Endothelial cell of umbilical vein (primary cell): ENCODE data around the gene PSMA6. TPM values are rescaled to one million over a fixed set of nuclear protein-coding genes. Genes with fewer than 3 reads are reported as not detected.

Experiments used
- BruUV-seq: library from RNA; stranded (reverse); fragments of 400-500 nt; replicated peaks from 2 replicates; lab custom pipeline; 2021; lab: Mats Ljungman, UMichigan
- CTCF ChIA-PET: fragments of 300-600, 350-600 bp; sonication (Branson Sonifier 250); formaldehyde crosslinking; loops from one replicate; lab custom pipeline; 2021; ENCODE audit warnings: antibody characterized with exemption, inconsistent platforms; lab: Charles Lee
- POLR2A ChIA-PET: fragments of 300-600, 350-600 bp; sonication (Branson Sonifier 250); formaldehyde crosslinking; loops from one replicate; lab custom pipeline; 2021; ENCODE audit warnings: antibody characterized with exemption, inconsistent platforms; lab: Charles Lee
- DNase-seq: peaks from one replicate; pipeline ENCODE4 v3.0.0-alpha.2; 2011; ENCODE audit warnings: low read depth, low spot score
- FAIRE-seq: peaks from 2 replicates; lab custom pipeline; 2011; peaks lifted over from hg19 to GRCh38; lab: Jason Lieb, UNC
- H2AFZ ChIP-seq: 2 replicates; pipeline ENCODE4 v1.6.0; 2012; ENCODE audit warnings: low read depth, low read length, control low read depth, inconsistent platforms
- H3K27ac ChIP-seq: 2 replicates; pipeline ENCODE4 v1.5.1; 2011; ENCODE audit warnings: low read depth, mild to moderate bottlenecking, control low read depth, low read length, moderate library complexity; ENCODE audit not compliant: insufficient read depth
- H3K27me3 ChIP-seq, 2 experiments: 2 replicates each; pipeline versions ENCODE4 v1.6.0 to v1.6.1; 2011; ENCODE audit warnings: low read length in 2 of 2, mixed read lengths in 1 of 2; ENCODE audit not compliant: control insufficient read depth in 2 of 2, insufficient read depth in 2 of 2
- H3K36me3 ChIP-seq, 2 experiments: 2 replicates in 1 of 2; 3 replicates in 1 of 2; pipeline ENCODE4 v1.5.1; 2011; ENCODE audit warnings: low read length in 2 of 2, mild to moderate bottlenecking in 1 of 2, moderate library complexity in 1 of 2; ENCODE audit not compliant: control insufficient read depth in 2 of 2, insufficient read depth in 2 of 2; ENCODE audit errors: extremely low read depth in 1 of 2
- H3K4me1 ChIP-seq: 3 replicates; pipeline ENCODE4 v1.5.1; 2011; ENCODE audit warnings: mild to moderate bottlenecking, low read length; ENCODE audit not compliant: control insufficient read depth, insufficient read depth; ENCODE audit errors: extremely low read depth
- H3K4me2 ChIP-seq: 2 replicates; pipeline ENCODE4 v1.6.1; 2011; ENCODE audit warnings: low read length, control low read depth, mixed read lengths; ENCODE audit not compliant: insufficient read depth
- H3K4me3 ChIP-seq, 3 experiments: fragments of 200-600 bp in 1 of 3; sonication (generic), shearing (Covaris generic) in 1 of 3; replicated peaks in 1 of 3; 2 replicates each; pipeline ENCODE4 v1.5.1; 2011 to 2016; ENCODE audit warnings: control low read depth in 3 of 3, low read length in 3 of 3, mild to moderate bottlenecking in 2 of 3, inconsistent platforms in 1 of 3, low read depth in 1 of 3, moderate library complexity in 1 of 3; ENCODE audit not compliant: insufficient read depth in 1 of 3
- H3K79me2 ChIP-seq: 2 replicates; pipeline ENCODE4 v1.6.0; 2012; ENCODE audit warnings: low read length, inconsistent platforms; ENCODE audit not compliant: control insufficient read depth, insufficient read depth
- H3K9ac ChIP-seq: replicated peaks from 2 replicates; pipeline ENCODE3; 2011; ENCODE audit warnings: low read length, control low read depth; ENCODE audit not compliant: insufficient read depth; ENCODE audit errors: extremely low read depth
- H3K9me1 ChIP-seq: replicated peaks from 3 replicates; pipeline ENCODE4 v1.6.0; 2011; ENCODE audit warnings: mild to moderate bottlenecking, low read length; ENCODE audit not compliant: control insufficient read depth, insufficient read depth; ENCODE audit errors: extremely low read depth
- H3K9me3 ChIP-seq: replicated peaks from 2 replicates; pipeline ENCODE4 v1.5.1; 2012; ENCODE audit warnings: low read length, inconsistent platforms; ENCODE audit not compliant: control insufficient read depth, insufficient read depth
- H4K20me1 ChIP-seq: replicated peaks from 2 replicates; pipeline ENCODE3; 2011; ENCODE audit warnings: mild to moderate bottlenecking, low read length; ENCODE audit not compliant: control insufficient read depth, insufficient read depth; ENCODE audit errors: extremely low read depth
- EZH2 ChIP-seq: IDR thresholded peaks from 2 replicates; pipeline ENCODE4 v1.6.1; 2012; ENCODE audit warnings: borderline replicate concordance, low read depth, mild to moderate bottlenecking, moderate library complexity, low read length, inconsistent platforms; ENCODE audit not compliant: severe bottlenecking
- FOS ChIP-seq: IDR thresholded peaks from 2 replicates; pipeline ENCODE4 v1.6.1; 2011; ENCODE audit warnings: mild to moderate bottlenecking, low read length, moderate library complexity, borderline replicate concordance; ENCODE audit not compliant: insufficient read depth
- GATA2 ChIP-seq: IDR thresholded peaks from 2 replicates; pipeline ENCODE4 v1.7.0; 2011; ENCODE audit warnings: low read depth, mild to moderate bottlenecking, moderate library complexity, mixed read lengths, low read length; ENCODE audit not compliant: insufficient read length, insufficient read depth
- JUN ChIP-seq: IDR thresholded peaks from 2 replicates; pipeline ENCODE4 v1.6.1; 2011; ENCODE audit warnings: borderline replicate concordance, low read depth; ENCODE audit not compliant: insufficient read length, insufficient read depth
- MYC ChIP-seq: IDR thresholded peaks from one replicate; pipeline ENCODE4 v1.6.1; 2011; ENCODE audit warnings: mild to moderate bottlenecking, low read depth, low read length
- POLR2A ChIP-seq: IDR thresholded peaks from 2 replicates; pipeline ENCODE4 v1.6.1; 2012; ENCODE audit warnings: low read depth, mild to moderate bottlenecking, control low read depth, low read length
- POLR2AphosphoS5 ChIP-seq: IDR thresholded peaks from 2 replicates; pipeline ENCODE4 v1.6.1; 2012; ENCODE audit warnings: low read depth, mild to moderate bottlenecking, control low read depth, low read length, moderate library complexity; ENCODE audit not compliant: insufficient read depth
- dilution Hi-C: fragments of 300-500 bp; cut with MboI; formaldehyde crosslinking; loops from one replicate; pipeline ENCODE4 v1.15.0; 2019; ENCODE audit warnings: low sequenced_read_pairs; ENCODE audit not compliant: extremely low pct_ligation_motif_present
- intact Hi-C: fragments of 100-400 bp; cut with micrococcal nuclease; formaldehyde crosslinking; loops from one replicate; pipeline ENCODE4 v1.10.0; 2022
- polyA plus RNA-seq, 4 experiments: library from polyadenylated mRNA; depleted of rRNA in 3 of 4; stranded (reverse) in 3 of 4; unstranded in 1 of 4; fragments of >200 nt; gene quantifications; 2 replicates each; pipeline versions ENCODE4 v1.2.1 to v1.2.3, GENCODE V29; 2011 to 2012; ENCODE audit warnings: missing spikeins in 1 of 4
- total RNA-seq: library from RNA; stranded (reverse); gene quantifications from 2 replicates; pipeline ENCODE4 v1.2.3, GENCODE V29; 2021
- TF ChIP-seq, protein P1 (sequence below): IDR thresholded peaks from 2 replicates; pipeline ENCODE4 v1.6.1; 2011; ENCODE audit not compliant: insufficient read depth, insufficient read length
- TF ChIP-seq, protein P2 (sequence below), 2 donors: IDR thresholded peaks; 1 replicate in 1 of 2; 2 replicates in 1 of 2; pipeline ENCODE4 v1.5.1; 2011; ENCODE audit warnings: low read length in 2 of 2, mild to moderate bottlenecking in 2 of 2, moderate library complexity in 2 of 2, control low read depth in 1 of 2, inconsistent platforms in 1 of 2, low read depth in 1 of 2; ENCODE audit not compliant: insufficient read depth in 1 of 2; ENCODE audit errors: extremely low read depth in 1 of 2

PSMA6 gene
- total and polyA plus RNA-seq, 2 donors (not counting 3 experiments of a cell fraction or from before 2014, with no cell fraction given): 170 to 197 TPM

DNA sequence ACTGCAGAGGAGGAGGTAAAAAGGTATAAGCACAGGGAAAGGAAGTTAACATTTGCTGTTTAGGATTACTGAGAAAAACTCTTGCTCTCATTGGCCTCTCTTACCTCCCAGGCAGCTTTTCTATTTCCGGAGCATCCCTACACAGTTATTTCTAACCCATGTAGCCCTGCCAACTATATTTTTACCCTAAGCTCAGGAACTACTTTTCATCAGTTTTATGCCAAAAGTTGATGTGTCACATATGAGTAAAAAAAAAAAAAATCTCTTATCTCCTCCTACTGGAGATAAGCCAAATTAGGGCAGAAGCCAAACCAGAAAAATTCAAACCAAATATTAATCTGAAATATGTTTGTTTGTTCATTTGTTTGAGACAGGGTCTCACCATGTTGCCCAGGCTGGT, 34.4 kb upstream of the PSMA6 start:
- Histone ChIP-seq H3K9me1 (no peaks in the 10 kb centered on the region), H3K27ac (no peak overlapping the region), H3K79me2 (no peaks in the 10 kb centered on the region), H3K4me2 (peak overlapping the region; percentile 31), H4K20me1 (no peaks in the 10 kb centered on the region), H3K9me3 (no peaks in the 10 kb centered on the region), H3K27me3 (no peaks in the 10 kb centered on the region), H2AFZ (no peak overlapping the region), H3K36me3 (peaks cover 0 to 2% of the 10 kb centered on the region in 2 experiments), H3K9ac (no peak overlapping the region), H3K4me1 (peaks cover 8% of the 10 kb centered on the region), H3K4me3 (no peak overlapping the region)
- peak; percentile 17 for DNase-seq
- TF ChIP-seq FOS (peak; percentile 35), MYC (no peak), EZH2 (no peak), GATA2 (peak; percentile 29), JUN (no peak)
- TF ChIP-seq, protein P1, sequence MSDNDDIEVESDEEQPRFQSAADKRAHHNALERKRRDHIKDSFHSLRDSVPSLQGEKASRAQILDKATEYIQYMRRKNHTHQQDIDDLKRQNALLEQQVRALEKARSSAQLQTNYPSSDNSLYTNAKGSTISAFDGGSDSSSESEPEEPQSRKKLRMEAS: no peak
- no TSS peak for BruUV-seq
- dilution Hi-C loops (no loop called here), intact Hi-C loops (no loop called here)
- FAIRE-seq: no peak
- POLR2A ChIA-PET: no interaction called here
- CTCF ChIA-PET: interaction anchor here (1.0 to 1.6 kb wide), 2 partner anchors 34 to 43 kb away, joined by 3 to 4 read pairs; partner anchors contain the start of gene PSMA6

DNA sequence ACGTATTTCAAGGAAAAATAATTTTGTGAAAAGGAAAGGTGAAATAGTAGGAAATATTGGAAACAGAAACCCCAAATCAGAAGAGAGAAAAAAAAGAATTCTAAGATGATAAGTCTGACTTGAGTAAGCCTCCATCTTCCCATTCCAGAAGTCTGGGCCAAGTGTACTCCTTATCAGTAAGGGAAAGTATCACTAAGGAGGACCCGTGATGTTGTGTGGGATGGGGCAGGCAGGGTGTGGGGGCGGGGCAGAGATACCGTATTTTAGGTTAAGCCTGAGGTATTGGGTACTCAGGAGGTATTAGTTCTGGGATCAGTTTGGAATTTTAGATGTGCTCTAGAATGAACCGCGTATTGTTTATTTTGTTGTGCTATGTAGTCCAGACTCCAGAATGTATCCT, 33.8 kb upstream of the PSMA6 start:
- Histone ChIP-seq H3K9ac (no peak overlapping the region), H3K4me3 (no peak overlapping the region), H3K36me3 (peaks cover 0 to 2% of the 10 kb centered on the region in 2 experiments), H3K79me2 (no peaks in the 10 kb centered on the region), H3K27ac (no peak overlapping the region), H2AFZ (no peak overlapping the region), H3K4me1 (peaks cover 8% of the 10 kb centered on the region), H3K9me1 (no peaks in the 10 kb centered on the region), H3K9me3 (no peaks in the 10 kb centered on the region), H3K4me2 (no peak overlapping the region), H4K20me1 (no peaks in the 10 kb centered on the region), H3K27me3 (no peaks in the 10 kb centered on the region)
- intact Hi-C loops: no loop called here
- DNase-seq: no peak
- ChIA-PET POLR2A (no interaction called here), CTCF (interaction anchor here (0.6 to 1.6 kb wide), 5 partner anchors 22 to 118 kb away, joined by 3 to 4 read pairs (median 3); partner anchors contain the start of gene PSMA6)
- FAIRE-seq: no peak
- BruUV-seq: no TSS peak
- dilution Hi-C loops: no loop called here
- no peak for TF ChIP-seq MYC
- TF ChIP-seq, protein P2, sequence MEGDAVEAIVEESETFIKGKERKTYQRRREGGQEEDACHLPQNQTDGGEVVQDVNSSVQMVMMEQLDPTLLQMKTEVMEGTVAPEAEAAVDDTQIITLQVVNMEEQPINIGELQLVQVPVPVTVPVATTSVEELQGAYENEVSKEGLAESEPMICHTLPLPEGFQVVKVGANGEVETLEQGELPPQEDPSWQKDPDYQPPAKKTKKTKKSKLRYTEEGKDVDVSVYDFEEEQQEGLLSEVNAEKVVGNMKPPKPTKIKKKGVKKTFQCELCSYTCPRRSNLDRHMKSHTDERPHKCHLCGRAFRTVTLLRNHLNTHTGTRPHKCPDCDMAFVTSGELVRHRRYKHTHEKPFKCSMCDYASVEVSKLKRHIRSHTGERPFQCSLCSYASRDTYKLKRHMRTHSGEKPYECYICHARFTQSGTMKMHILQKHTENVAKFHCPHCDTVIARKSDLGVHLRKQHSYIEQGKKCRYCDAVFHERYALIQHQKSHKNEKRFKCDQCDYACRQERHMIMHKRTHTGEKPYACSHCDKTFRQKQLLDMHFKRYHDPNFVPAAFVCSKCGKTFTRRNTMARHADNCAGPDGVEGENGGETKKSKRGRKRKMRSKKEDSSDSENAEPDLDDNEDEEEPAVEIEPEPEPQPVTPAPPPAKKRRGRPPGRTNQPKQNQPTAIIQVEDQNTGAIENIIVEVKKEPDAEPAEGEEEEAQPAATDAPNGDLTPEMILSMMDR (IDR thresholded peaks at IDR 0.05; ENCODE audit: extremely low read depth in 1 of 2, insufficient read depth in 1 of 2, low read depth in 1 of 2, low read length in 2 of 2): no peak
- no peak for TF ChIP-seq POLR2A
- TF ChIP-seq, protein P1: no peak
- TF ChIP-seq GATA2: no peak
- TF ChIP-seq EZH2: no peak
- TF ChIP-seq FOS: no peak
- no peak for TF ChIP-seq POLR2AphosphoS5
- no peak for TF ChIP-seq JUN
